HG02623 (cell line): ENCODE measurements around the gene FCRLA.

Experiments used
- ATAC-seq: cut with Tn5 transposase; IDR thresholded peaks from one replicate; pipeline ENCODE4 v1.9.1; 2021; ENCODE audit warnings: moderate library complexity; ENCODE audit not compliant: unreplicated experiment

FCRLA gene

DNA sequence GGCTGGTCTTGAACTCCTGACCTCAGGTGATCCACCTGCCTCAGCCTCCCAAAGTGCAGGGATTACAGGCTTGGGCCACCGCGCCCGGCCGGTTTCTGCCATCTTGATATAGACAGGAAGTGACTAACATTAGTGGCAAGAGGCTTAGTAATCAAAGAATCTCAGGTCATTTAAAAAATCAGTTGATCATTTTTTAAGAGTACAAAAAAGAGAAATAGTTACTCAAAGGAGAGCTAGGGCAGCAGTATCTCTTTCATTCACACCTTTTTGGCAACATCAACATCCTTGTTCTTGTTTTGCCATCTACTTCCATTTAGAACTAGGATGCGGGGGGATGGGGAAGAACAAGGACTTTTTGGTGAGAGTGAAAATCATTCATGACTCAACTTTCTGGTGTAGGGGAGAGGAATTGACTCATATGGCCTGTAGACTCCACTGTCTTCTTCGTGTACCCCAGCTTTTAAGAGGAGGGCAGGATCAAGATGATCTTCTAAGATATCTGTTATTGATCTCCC lies 23.1 kb downstream of the FCRLA start:
- ATAC-seq = no peak

DNA sequence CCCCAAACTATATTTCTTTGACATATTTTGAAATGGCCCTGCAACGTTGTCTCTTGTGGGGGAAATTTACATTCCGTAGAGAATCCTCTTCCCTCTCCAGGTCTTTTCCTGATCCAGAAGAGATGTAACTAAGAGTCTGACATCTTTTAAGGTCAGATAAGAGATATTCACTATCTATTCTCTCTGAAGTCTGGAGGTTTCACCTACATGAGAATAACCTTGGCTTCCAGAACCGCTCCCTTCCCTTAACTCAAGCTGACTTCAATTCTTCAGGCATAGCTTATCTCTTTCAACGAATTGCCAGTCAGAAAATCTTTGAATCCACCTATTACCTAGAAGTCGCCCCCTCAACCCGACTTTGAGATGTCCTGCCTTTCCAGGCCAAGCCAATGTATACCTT lies 24.2 kb downstream of the FCRLA start:
- ATAC-seq = no peak

- no peak for ATAC-seq
Measured at GRCh38 chr1:161731981-161732718, 25.1 kb downstream of the FCRLA start.

GRCh38 chr1:161733526-161733925 lies 26.5 kb downstream of the FCRLA start:
- no peak for ATAC-seq

GRCh38 chr1:161735837-161736236 lies 28.8 kb downstream of the FCRLA start:
- no peak for ATAC-seq

DNA sequence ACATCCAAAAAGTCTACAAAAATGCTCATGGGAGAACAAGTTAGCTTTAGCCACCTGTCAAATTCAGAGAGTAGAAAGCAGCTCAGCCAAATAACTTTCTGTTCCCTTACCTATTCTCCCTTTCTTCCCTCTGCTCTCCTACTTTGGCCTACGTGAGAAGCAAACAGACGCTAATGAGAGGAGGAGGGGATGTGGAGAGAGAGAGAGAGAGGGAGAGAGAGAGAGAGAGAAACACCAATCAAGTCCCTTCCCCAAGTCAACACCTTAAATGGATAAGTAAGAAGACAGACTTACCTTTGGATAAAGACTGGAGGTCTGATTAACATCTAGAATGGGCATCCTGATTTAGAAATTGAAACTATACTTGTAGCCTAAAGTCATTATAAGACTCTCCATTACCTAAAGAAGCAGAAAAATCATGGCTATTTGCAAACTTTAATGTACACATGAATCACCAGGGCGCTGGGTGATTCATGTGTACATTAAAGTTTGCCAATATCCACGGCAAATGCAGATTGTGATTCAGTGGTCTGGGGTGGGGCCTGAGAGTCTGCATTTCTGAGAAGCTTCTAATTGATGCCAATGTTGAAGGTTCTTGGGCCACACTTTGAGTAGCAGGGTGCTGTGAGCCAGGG lies 29.4 kb downstream of the FCRLA start:
- no peak for ATAC-seq

DNA sequence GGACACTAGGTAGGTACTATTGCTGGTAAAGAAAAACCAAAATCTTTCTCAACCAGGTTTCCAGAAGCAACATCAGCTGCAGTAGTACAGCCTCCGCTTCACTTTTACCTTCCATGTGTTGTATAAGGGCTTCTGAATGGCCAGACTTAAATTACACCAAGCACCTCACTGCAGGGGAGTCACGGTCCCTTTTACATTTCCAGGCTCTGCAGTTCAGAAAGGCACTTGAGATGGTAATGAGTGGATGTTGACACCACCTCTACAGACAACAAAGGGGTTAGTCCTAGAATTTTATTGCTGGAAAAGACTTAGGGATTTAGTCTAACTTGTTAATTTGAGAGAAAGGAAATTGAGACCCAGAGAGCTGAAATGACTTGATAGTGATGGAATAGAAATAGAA lies 30.6 kb downstream of the FCRLA start:
- ATAC-seq = no peak

GRCh38 chr1:161738627-161739287 lies 31.7 kb downstream of the FCRLA start:
- ATAC-seq = peak; percentile 60

DNA sequence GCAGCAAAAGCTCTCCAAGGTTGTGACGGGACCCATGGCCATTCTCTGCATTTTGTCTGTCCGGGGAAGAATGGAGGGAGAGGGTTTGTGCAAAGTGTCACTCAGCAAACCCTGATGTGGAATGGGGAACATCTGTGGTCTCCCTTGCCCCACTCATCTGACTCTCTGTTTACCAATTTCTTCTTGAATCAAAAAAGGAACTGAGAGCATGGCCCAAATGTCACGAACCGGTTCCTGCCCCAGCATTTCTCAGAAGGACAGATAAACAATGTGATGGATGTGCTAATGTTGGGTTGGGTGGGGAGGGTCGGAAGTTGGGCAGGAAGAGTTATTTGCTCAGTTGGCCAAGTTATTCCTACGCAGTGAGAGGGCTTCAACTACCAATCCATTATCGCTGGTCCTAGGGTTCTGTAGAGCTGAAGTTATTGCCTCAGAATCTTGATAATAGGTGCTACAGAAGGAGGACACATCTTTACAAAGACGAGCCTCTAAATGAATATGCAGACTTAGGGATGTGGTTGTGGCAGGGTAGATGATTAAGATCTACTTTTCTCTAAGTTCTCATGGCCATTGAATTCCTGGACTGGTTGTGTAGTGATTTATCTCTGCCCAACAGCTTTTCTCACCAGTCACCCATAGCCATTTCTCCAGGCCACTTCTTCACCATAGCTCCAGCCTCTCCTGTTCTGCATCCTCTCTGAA lies 33.0 kb downstream of the FCRLA start:
- no peak for ATAC-seq

DNA sequence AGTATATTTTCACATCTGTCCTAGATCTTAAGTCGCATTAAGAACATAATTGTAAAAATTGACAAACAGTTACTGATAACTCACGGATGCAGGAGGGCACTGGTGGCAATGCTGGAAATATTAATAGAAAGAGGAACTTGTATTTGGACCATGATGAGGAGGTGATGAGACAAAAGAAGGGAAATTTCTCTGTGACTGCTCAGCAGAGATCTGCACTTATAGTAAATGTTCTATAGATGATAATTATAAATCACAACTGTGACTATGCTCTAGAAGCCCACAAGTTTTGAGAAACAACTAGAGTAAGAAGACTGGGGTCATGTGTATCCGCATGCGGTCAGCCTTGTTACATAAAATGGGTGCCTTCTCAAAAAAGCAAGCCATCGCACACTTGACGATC lies 33.9 kb downstream of the FCRLA start:
- ATAC-seq = no peak

GRCh38 chr1:161743231-161743630 lies 36.2 kb downstream of the FCRLA start:
- no peak for ATAC-seq

GRCh38 chr1:161747801-161748200 lies 40.8 kb downstream of the FCRLA start:
- ATAC-seq = no peak

DNA sequence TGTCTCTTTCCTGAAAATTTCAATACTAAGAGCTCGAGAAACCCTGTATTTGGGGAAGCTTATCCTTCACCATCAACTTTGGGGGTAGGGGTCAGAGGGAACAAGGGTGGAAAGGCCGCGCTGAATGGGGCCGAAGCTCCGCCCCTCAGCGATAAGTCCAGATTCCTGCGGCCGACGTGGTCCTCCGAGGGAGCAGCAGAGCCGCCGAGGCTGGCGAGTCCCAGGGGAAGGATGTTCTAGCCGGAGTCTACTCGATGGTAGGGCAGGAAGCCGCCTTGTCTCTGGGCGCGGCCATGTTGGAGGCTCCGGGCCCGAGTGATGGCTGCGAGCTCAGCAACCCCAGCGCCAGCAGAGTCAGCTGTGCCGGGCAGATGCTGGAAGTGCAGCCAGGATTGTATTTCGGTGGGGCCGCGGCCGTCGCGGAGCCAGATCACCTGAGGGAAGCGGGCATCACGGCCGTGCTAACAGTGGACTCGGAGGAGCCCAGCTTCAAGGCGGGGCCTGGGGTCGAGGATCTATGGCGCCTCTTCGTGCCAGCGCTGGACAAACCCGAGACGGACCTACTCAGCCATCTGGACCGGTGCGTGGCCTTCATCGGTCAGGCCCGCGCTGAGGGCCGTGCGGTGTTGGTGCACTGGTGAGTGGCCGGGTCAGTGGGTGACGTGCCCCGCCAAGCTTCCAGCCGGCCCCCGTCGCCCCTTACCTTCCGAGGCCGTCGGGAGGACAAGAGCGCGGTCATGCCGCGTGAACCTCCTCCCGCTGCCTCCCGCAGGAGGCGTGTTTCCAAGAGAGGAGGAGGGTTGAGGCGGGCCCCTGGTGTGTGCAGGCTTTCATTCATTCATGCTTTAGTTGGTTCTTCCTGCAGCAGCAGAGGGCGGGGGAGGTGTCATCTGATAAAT lies 42.7 kb downstream of the FCRLA start, which contains the start of gene DUSP12:
TSS of gene DUSP12 (plus strand) at position 278 of the 899 bp plus-strand sequence. CDS start at position 294, 16 bp downstream.
- ATAC-seq = peak; percentile 97

GRCh38 chr1:161763522-161764098 lies 56.6 kb downstream of the FCRLA start:
- no peak for ATAC-seq
